Renal pelvis (tissue), 12 donors: ENCODE results near the gene NBAS. TPM values are rescaled to one million over a fixed set of nuclear protein-coding genes. Genes with fewer than 3 reads are reported as not detected.

Experiments used
- DNase-seq: peaks from one replicate; pipeline ENCODE4 v3.0.0-alpha.2; 2013
- long read RNA-seq, 16 experiments: transcript quantifications; one replicate each; lab custom pipeline, GENCODE V29; 2026
- polyA plus RNA-seq, 3 donors: library from polyadenylated mRNA; unstranded; fragments of 120-200 nt; gene quantifications; one replicate each; pipeline ENCODE4 v1.2.1, GENCODE V29; 2013; ENCODE audit not compliant: insufficient read length in 3 of 3

NBAS gene
- polyA plus RNA-seq, result 10 to 100 TPM; 60.1 to 66.8 (median 60.5) TPM
- long read RNA-seq, donor 1, partial matches to known transcripts, result 7 of 7 reads
- long read RNA-seq, donor 1, other reads (novel, unspliced or antisense), result 0 of 7 reads
- long read RNA-seq, donor 2, partial matches to known transcripts, result 0 of 2 reads
- long read RNA-seq, donor 2, other reads (novel, unspliced or antisense), result 0 of 2 reads
- long read RNA-seq, donor 3, partial matches to known transcripts, result 5 of 6 reads
- long read RNA-seq, donor 3, other reads (novel, unspliced or antisense), result 0 of 6 reads
- long read RNA-seq, donor 4, partial matches to known transcripts, result 5 of 5 reads
- long read RNA-seq, donor 4, other reads (novel, unspliced or antisense), result 0 of 5 reads
- long read RNA-seq, donor 5, full-length matches to known transcripts, result 1 of 1 reads
- long read RNA-seq, donor 5, partial matches to known transcripts, result 0 of 1 reads
- long read RNA-seq, donor 5, other reads (novel, unspliced or antisense), result 0 of 1 reads
- long read RNA-seq, donor 6, partial matches to known transcripts, result 6 of 7 reads
- long read RNA-seq, donor 6, other reads (novel, unspliced or antisense), result 0 of 7 reads
- long read RNA-seq, donor 7, partial matches to known transcripts, result 6 of 7 reads
- long read RNA-seq, donor 7, other reads (novel, unspliced or antisense), result 0 of 7 reads
- long read RNA-seq, donor 8, partial matches to known transcripts, result 11 of 13 reads
- long read RNA-seq, donor 8, other reads (novel, unspliced or antisense), result 0 of 13 reads
- long read RNA-seq, donor 9, partial matches to known transcripts, result 5 of 7 reads
- long read RNA-seq, donor 9, other reads (novel, unspliced or antisense), result 0 of 7 reads
- long read RNA-seq, donor 10, partial matches to known transcripts, result 10 of 14 reads
- long read RNA-seq, donor 10, other reads (novel, unspliced or antisense), result 0 of 14 reads
- long read RNA-seq, donor 11, full-length matches to known transcripts, result 2 of 2 reads
- long read RNA-seq, donor 11, partial matches to known transcripts, result 0 of 2 reads
- long read RNA-seq, donor 11, other reads (novel, unspliced or antisense), result 0 of 2 reads
- long read RNA-seq, donor 12, partial matches to known transcripts, result 11 of 12 reads
- long read RNA-seq, donor 12, other reads (novel, unspliced or antisense), result 0 of 12 reads
- long read RNA-seq, donor 13, partial matches to known transcripts, result 0 of 1 reads
- long read RNA-seq, donor 13, other reads (novel, unspliced or antisense), result 0 of 1 reads
- long read RNA-seq, donor 14, result 0 reads
- long read RNA-seq, donor 15, partial matches to known transcripts, result 5 of 7 reads
- long read RNA-seq, donor 15, other reads (novel, unspliced or antisense), result 0 of 7 reads
- long read RNA-seq, donor 16, full-length matches to known transcripts, result 1 of 7 reads
- long read RNA-seq, donor 16, partial matches to known transcripts, result 6 of 7 reads
- long read RNA-seq, donor 16, other reads (novel, unspliced or antisense), result 0 of 7 reads

DNA sequence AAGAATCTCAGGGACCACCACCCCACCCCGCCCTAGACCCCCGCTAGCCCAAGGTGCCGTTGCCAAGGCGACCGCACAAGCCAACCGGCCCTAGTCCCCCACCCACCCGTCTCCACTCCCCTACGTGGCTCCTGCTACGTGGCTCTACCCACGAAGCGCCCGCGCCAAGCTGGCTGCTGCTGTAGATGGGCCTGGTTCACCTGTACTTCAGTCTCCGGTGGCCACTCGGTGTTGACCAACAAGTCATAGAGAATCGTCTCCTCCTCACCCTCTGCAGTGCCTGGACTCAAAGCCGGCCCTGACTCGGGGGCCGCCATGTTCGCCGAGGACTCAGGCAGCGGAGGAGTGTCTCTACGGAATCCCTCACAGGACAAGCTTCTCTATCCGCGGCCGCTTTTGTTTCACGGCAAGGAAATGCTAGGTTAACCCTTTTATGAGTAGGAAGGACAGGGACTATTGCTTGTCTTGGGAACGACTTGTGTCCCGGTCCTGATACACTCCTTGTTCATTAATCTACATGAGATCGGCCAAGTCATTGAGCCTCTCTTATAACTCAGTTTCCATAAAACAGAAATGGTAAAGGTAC lies at the start of gene NBAS:
NBAS (minus strand) TSS at position 347 of the 586 bp plus-strand sequence; CDS start at position 317, 30 bp downstream.
- peak; percentile 93 for DNase-seq

DNA sequence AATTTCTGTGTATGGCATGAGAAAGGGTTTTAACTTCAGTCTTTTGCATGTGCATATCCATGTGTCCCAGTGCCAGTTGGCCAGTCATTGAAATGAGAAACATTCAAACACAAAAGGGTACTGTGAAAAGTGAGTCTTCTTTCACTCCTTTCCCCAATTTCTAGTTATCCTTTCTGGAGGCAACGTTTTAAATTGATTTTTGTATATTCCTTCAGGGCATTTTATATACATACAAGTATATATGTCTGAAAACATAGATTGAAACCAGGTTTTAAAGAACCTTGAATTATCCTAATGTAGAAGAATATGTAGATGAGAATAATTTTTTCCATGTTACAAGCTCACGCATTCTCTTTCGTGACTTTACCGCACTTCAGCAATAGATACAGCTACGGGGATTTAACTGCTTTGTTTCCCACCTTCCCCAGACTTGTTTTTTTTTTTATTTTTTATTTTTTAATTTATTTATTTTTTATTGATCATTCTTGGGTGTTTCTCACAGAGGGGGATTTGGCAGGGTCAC lies 49.4 kb upstream of the NBAS start:
- DNase-seq, result no peak

DNA sequence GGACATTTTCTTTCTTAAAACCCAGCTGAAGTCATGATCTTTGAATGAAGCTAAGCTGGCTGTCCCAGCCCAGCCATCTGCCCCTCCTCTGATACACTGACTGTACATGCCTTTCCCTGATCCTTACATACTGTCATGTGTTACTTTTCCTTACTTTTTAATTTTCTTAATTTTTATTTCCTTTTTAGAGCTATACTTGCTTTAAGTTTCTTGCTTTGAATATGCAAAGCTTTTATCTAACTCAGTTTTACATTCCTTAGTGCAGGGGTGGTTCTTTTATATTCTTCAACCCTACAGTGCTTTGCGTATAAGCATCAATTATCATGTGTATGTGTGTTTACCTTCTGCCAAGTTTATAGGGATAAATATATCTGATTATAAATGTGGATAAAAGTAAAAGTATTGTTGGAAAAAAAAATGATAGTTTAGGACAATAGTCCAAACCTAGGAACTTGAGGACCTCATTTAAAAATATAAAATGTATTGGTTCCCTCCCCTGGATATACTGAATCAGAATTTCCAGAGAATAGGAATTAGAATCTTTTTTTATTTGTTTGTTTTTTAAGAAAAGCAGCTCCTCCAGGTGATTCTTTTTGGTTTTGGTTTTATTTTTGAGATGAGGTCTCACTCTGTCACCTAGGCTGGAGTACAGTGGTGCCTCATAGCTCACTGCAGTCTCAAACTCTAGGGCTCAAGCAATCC lies 48.4 kb upstream of the NBAS start:
- DNase-seq, result no peak

DNA sequence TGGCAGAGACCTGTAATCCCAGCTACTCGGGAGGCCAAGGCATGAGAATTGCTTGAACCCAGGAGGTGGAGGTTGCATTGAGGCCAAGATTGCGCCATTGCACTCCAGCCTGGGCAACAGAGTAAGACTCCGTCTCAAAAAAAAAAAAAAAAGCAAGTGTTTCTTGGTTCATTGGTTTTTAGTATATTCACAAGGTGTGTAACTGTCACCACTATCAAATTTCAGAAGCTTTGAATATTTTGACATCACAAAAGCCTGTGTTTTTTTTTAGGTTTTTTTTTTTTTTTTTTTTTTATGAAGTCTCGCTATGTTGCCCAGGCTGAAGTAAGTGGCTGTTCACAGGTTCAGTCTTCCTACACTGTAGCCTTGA lies 47.2 kb upstream of the NBAS start:
- DNase-seq, result no peak

DNA sequence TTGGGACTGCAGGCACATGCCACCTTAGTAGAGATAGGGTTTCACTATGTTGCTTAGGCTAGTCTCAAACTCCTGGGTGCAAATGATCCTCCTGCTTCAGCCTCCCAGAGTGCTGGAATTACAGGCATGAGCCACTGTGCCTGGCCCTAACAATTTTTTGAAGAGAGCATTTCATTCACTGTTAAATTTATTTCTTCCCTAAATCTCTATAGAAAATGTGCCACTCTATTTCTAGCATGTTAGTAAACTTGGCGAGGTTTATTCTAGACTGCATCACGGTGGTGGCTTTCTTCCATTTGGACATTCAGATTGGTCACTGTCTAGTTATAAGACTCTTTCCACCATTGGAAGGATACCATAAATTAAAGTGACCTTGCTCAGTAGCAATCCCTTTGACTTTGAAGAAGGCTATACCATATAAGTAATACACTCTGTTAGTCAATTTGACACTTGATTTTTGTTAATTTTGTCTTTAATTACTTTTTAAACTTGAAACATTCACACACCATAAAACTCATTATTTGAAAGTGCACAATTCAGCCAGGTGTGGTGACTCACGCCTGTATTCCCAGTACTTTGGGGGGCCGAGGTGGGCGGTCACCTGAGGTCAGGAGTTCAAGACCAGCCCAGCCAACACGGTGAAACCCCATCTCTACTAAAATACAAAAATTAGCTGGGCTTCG lies 46.7 kb upstream of the NBAS start:
- DNase-seq, result no peak

DNA sequence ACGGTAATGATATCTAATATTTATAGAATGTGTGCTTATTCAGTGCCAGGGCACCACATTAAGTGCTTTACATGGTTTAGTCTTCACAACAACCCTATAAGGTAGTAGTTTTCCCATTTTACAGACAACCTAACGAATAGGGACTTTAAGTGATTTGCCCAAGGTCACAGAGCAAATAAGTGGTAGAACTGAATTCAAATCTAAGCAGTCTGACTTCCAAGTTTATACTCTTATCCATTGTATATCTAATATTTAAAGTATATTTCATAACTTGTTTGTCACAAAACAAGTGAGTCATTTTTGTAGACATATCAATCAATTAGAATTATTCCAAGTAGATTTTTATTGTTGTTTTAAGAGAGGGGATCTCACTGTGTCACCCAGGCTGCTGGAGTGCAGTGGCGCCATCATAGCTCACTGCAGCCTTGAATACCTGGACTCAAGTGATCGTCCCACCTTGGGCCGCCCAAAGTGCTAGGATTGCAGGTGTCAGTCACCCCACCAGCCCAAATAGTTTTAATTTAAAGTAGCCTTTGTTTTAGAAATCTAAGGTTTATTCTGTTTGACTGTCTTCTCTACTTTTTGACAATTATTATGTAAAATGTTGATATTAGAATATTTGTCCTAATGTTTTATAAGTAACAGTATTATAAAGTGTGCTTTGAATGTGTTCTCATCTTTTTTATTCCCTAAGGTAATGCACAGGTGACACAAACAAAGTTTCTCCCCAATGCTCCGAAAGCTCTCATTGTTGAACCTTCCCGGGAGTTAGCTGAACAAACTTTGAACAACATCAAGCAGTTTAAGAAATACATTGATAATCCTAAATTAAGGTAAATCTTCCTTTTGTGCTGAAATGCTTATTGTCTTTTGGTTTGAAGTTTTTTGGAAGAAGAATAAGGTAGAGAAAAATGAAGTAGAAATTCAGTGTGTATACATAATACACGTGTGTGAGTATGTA lies 45.6 kb upstream of the NBAS start:
- no peak for DNase-seq

DNA sequence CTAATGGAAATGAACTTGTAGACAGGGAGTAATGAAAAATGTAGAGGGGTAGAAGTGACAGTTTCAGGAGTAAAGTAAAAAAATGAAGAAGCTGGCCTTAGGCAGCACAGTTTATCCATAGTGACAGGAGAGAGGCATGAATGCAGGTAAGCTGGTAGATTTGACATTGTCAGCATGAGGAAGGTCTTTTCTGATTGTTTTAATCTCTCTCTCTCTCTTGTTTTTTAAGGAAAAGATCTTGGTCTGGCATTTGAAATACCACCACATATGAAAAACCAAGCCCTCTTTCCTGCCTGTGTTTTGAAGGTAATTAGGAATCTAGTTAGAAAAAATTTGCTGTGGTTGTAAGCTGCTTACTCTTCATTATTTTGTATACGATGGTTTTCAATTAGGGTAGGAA lies 44.6 kb upstream of the NBAS start:
- DNase-seq, result no peak

DNA sequence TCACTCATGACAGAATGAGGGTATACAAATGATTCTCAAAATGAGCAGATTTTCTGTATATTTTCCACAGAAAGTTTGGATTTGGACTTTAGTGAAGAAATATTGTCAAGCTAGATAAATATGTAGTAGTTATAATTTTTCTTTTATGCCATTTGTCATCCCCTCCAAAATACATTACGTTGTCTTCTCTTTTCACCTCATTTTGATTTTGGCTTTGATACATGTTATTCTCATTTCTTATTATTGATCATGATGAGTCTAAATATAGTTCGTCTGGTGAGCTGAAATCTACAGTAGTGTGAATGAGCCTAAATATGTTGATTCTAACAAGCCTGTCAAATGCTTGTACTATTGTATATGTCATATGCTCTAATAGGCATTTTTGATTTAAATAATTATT lies 42.8 kb upstream of the NBAS start:
- no peak for DNase-seq

DNA sequence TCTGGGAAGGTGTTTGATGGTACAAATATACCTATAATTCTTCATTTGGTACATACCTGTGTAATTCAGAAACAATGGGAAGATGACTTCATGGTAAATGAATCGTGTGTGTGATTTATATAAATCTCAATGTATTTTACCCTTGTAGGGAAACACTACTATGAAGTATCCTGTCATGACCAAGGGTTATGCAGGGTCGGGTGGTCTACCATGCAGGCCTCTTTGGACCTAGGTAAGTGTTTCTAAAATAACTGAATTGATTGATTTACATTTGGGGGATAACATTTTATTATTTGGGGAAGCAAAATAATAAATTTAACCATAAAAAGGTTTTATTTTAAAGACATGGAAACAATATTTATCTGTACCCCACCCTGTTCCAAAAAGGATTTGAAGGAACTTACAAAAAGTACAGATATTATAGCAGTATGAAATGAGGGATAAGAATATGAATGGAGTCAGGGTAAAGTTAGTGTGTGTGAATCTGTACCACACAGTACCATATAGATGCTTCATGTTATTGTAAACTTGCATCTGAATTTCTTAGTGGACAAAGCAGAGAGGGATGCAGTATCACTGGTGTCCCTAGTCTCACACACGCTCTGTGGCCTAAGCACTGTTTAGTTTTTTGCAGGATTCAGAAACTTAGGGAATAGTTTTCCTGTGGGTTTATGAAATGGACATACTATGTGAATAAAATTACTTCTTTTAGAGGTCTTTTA lies 42.1 kb upstream of the NBAS start:
- DNase-seq, result no peak

DNA sequence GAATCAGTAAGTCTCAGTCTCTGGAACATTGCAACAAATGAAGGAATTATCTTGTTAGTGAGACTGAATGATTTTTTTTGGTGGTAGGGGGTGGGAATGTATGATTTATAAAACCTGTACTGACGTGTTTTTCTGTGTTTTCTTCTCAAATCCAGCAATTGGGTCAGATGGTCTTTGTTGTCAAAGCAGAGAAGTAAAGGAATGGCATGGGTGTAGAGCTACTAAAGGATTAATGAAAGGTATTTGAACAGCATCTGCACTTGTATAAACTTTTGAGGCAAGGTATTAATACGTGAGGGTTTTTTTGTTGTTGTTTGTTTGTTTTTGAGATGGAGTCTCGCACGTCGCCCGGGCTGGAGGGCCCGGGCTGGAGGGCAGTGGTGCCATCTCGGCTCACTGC lies 41.3 kb upstream of the NBAS start:
- no peak for DNase-seq

DNA sequence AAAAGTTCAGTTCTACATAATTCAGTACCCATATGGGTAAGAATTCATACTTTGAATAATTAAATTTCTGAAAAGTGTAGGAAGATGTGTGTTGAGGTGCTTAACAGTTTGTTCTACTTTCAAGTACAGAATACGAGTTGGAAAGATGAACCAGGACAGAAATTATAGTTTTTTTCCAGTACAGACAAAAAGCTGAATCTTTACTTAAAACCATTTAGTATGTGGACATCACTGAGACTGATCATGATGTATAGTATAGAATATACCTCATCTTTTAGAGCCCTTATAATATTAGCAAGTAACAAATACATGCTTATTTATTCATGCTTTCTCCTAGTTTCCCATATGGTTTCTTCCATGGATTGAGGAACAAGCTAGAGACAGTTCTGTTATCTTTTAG lies 40.5 kb upstream of the NBAS start:
- DNase-seq, result no peak

DNA sequence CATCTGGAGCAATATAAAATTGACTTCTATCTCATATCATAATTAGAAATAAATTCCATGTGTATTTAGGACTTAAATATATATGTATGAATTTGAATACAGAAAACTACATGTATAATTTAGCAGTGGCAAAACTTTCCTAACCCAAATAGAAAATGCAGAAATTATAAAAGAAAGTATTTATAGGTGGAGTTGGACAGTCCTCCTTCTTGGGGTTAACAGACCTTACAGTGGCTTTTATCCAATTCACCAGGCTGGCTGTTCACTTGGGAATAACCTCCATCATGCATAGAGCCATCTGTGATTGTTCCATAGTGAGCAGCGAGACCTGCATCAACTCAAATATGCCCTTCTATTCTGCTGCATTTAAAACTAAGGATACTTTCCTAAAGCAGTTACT lies 38.9 kb upstream of the NBAS start:
- DNase-seq, result no peak

DNA sequence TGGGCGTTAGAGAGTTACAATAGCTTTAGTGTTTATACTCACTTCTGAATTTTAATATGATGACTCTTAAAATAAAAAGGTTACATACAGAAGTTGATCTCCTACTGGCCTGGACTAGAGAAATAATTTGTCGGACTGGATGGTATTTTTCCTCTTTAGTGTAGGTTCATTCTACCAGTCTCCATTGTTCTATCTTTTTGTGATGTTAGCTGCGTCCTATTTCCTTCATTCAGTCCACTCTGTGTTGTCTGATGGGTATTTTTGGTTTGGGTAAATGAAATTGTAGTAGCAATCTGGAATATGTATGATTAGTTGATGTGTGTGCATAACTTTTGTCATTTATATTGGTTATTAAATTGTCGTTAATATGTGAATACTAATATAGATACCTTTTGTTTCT lies 35.8 kb upstream of the NBAS start:
- DNase-seq, result no peak

DNA sequence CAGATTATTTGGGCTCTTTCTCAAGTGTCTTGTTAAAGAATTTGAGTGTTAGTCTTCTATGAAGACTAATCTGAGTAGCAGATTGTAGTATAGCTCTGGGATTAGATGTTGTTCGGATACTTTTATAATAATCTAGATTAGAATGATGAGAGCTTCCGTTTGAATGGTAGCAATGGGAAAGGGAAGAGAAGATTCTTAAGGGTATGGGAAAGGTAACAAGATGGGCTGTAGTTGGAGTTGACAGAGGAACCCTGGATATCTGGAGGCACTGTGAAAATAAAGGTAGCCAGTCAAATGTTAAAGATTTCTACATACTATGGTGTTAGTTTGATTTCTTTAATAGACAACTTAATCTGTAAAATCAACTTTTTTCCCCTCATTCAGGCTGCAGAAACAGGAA lies 35.2 kb upstream of the NBAS start:
- DNase-seq, result no peak

DNA sequence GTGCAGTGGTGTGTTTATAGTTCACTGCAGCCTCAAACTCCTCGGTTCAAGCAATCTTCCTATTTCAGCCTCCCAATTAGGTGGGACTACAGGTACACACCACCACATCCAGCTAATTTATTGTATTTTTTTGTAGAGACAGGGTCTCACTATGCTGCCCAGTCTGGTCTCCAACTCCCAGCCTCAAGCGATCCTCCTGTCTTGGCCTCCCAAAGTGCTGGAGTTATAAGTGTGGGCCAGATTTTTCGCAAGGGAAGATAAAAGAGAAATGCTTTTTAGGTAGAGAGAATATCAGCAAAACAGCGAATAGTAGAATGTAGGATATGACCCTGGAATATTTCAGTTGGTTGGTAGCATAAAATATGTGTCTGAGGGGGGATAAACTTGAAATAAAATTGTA lies 34.8 kb upstream of the NBAS start:
- no peak for DNase-seq

DNA sequence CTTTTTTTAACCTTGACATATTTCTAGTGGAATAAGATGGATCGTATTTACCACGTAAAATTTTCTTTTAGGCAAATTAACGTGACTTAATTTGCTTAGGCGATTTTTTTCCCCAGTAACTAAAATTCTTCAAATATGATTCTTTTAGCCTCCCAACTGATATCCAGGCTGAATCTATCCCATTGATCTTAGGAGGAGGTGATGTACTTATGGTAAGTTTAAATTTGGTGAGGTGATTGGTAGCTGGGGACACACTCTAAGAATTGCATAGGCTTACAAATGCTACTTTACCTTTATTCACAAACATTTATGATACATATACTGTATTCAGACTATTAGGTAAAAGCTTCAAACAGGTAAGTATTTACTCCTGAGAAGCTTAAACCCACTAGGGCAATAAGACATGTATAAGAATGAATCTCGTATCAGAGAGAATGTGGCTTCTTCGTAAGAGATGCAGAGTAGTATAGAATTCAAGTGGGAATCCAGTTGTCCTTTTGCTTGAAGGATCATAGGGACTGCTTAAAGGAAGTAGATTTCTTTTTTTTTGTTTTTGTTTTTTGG lies 34.3 kb upstream of the NBAS start:
- DNase-seq, result no peak
